ENCODE results near the gene TMEM101.

TMEM101 gene

GRCh38 chr17:44007346-44008204, 7.2 kb downstream of the TMEM101 start:
- Histone ChIP-seq H3K9me3 (ENCODE audit: severe bottlenecking) (no peaks in the 10 kb centered on the region), H3K27ac (ENCODE audit: poor library complexity, severe bottlenecking) (peak overlapping the region; percentile 64), H3K4me1 (ENCODE audit: insufficient read depth, poor library complexity, severe bottlenecking) (peaks cover 6% of the 10 kb centered on the region), H3K36me3 (ENCODE audit: low read depth) (peaks cover 28% of the 10 kb centered on the region), H3K4me3 (ENCODE audit: severe bottlenecking) (peak overlapping the region; percentile 47), H3K27me3 (ENCODE audit: insufficient read depth, poor library complexity, severe bottlenecking) (no peaks in the 10 kb centered on the region)
- ATAC-seq (ENCODE audit: low read depth) (peak; percentile 2; the same call in 1 of the 3 replicates), DNase-seq (ENCODE audit: low spot score) (no peak)
- TF ChIP-seq, protein P1, sequence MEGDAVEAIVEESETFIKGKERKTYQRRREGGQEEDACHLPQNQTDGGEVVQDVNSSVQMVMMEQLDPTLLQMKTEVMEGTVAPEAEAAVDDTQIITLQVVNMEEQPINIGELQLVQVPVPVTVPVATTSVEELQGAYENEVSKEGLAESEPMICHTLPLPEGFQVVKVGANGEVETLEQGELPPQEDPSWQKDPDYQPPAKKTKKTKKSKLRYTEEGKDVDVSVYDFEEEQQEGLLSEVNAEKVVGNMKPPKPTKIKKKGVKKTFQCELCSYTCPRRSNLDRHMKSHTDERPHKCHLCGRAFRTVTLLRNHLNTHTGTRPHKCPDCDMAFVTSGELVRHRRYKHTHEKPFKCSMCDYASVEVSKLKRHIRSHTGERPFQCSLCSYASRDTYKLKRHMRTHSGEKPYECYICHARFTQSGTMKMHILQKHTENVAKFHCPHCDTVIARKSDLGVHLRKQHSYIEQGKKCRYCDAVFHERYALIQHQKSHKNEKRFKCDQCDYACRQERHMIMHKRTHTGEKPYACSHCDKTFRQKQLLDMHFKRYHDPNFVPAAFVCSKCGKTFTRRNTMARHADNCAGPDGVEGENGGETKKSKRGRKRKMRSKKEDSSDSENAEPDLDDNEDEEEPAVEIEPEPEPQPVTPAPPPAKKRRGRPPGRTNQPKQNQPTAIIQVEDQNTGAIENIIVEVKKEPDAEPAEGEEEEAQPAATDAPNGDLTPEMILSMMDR (IDR thresholded peaks at IDR 0.05; ENCODE audit: poor library complexity, severe bottlenecking), result peak; percentile 22

DNA sequence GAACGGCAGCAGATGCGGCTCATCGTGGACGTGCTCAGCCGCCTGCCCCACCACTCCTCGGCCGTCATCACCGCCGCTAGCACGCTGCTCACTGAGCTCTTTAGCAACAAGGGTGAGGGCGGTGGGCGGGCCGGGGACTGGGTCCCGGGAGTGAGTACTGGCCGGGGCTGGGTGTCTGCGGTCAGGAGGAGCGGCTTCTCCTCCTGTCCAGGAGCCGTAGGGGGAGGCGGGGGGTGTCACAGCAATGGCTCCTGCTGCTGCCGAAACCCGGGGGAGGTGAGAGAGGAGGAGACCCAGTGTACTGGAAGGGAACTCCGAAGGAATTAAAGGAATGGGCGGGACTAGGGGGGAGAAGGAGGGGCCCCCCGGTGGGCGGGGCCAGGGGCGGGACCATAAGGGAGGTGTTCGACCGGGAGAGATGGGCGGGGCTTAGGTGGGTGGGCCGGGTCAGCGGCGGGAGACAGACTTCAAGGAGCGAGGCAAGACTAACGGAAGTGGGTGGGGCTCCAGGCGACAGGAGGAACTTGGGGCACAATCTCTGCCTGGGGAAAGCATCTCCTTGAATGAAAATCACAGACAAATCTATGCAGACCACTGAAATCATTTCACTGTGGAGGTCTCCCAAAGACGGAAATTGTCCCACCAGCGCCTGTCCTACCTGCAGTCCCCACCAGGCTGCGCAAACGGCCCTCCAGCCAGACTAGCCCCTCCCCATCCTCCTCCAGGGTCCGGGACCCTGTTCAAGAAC, 8.0 kb downstream of the TMEM101 start:
- ATAC-seq (ENCODE audit: low read depth), result peak; percentile 65
- peak overlapping the region; percentile 47 for H3K4me3 ChIP-seq (ENCODE audit: severe bottlenecking)

DNA sequence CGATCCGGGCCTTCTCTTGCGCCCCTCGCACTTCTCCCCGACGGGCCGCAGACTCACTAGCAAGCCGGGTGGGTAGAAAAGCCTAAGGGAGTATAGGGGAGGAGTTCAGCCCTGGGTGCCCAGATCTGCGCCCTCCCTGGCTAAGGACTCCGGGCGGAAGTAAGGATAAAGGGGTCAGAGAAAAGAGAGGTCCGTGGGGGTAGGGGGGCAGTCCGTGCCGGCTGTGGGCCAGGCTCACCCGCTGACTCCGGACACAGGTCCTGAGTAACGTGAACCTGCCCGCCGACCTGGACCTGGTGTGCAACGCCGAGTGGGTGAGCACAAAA, 8.5 kb downstream of the TMEM101 start:
- Histone ChIP-seq H3K36me3 (ENCODE audit: low read depth) (peaks cover 22% of the 10 kb centered on the region), H3K4me3 (ENCODE audit: severe bottlenecking) (peak overlapping the region; percentile 47), H3K9me3 (ENCODE audit: severe bottlenecking) (no peaks in the 10 kb centered on the region), H3K4me1 (ENCODE audit: insufficient read depth, poor library complexity, severe bottlenecking) (peaks cover 14% of the 10 kb centered on the region), H3K27ac (ENCODE audit: poor library complexity, severe bottlenecking) (peak overlapping the region; percentile 64), H3K27me3 (ENCODE audit: insufficient read depth, poor library complexity, severe bottlenecking) (no peaks in the 10 kb centered on the region)
- no peak for DNase-seq (ENCODE audit: low spot score)
- TF ChIP-seq, protein P1 (IDR thresholded peaks at IDR 0.05; ENCODE audit: poor library complexity, severe bottlenecking), result no peak
- ATAC-seq (ENCODE audit: low read depth), result no peak

More for the DNA sequence above, 8.0 kb downstream of the TMEM101 start:
- DNase-seq (ENCODE audit: low spot score), result peak; percentile 100
- H3K27me3 ChIP-seq (ENCODE audit: insufficient read depth, poor library complexity, severe bottlenecking), result no peaks in the 10 kb centered on the region
- H3K9me3 ChIP-seq (ENCODE audit: severe bottlenecking), result no peaks in the 10 kb centered on the region
- peak overlapping the region; percentile 64 for H3K27ac ChIP-seq (ENCODE audit: poor library complexity, severe bottlenecking)
- peaks cover 22% of the 10 kb centered on the region for H3K36me3 ChIP-seq (ENCODE audit: low read depth)
- TF ChIP-seq, protein P1 (IDR thresholded peaks at IDR 0.05; ENCODE audit: poor library complexity, severe bottlenecking), result peak; percentile 45
- H3K4me1 ChIP-seq (ENCODE audit: insufficient read depth, poor library complexity, severe bottlenecking), result peaks cover 14% of the 10 kb centered on the region

DNA sequence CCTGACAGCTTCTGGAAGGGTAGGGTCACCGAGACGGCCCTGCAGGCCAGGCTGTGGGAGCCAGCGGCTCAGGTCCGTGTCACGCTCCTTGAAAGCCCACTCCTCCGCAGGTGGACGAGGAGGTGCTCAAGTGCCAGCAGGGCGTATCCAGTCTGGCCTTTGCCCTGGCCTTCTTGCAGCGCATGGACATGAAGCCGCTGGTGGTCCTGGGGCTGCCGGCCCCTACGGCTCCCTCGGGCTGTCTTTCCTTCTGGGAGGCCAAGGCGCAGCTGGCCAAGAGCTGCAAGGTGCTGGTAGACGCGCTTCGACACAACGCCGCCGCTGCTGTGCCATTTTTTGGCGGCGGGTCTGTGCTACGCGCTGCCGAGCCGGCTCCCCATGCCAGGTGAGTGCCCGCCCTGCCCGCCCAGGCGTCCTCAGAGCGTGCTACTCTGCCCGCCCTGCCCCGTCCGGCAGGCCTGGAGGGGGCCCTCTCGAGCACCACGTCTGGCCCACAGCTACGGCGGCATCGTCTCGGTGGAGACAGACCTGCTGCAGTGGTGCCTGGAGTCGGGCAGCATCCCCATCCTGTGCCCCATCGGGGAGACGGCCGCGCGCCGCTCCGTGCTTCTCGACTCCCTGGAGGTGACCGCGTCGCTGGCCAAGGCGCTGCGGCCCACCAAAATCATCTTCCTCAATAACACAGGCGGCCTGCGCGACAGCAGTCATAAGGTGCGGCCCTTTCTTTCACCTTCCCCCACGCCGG, 9.1 kb downstream of the TMEM101 start:
- peaks cover 14% of the 10 kb centered on the region for H3K4me1 ChIP-seq (ENCODE audit: insufficient read depth, poor library complexity, severe bottlenecking)
- no peaks in the 10 kb centered on the region for H3K27me3 ChIP-seq (ENCODE audit: insufficient read depth, poor library complexity, severe bottlenecking)
- no peaks in the 10 kb centered on the region for H3K9me3 ChIP-seq (ENCODE audit: severe bottlenecking)
- ATAC-seq (ENCODE audit: low read depth) (no peak; the same call in 2 of the 3 replicates), DNase-seq (ENCODE audit: low spot score) (no peak)
- H3K27ac ChIP-seq (ENCODE audit: poor library complexity, severe bottlenecking), result peak overlapping the region; percentile 64
- peaks cover 22% of the 10 kb centered on the region for H3K36me3 ChIP-seq (ENCODE audit: low read depth)
- peak overlapping the region; percentile 47 for H3K4me3 ChIP-seq (ENCODE audit: severe bottlenecking)
- TF ChIP-seq, protein P1 (IDR thresholded peaks at IDR 0.05; ENCODE audit: poor library complexity, severe bottlenecking), result peak; percentile 15
